HG02588 (cell line): ENCODE results near the gene ADCY4.

ENCODE experiments used
- ATAC-seq: cut with Tn5 transposase; IDR thresholded peaks from one replicate; pipeline ENCODE4 v1.9.1; 2021; ENCODE audit warnings: mild to moderate bottlenecking, moderate library complexity; ENCODE audit not compliant: unreplicated experiment

ADCY4 gene

DNA sequence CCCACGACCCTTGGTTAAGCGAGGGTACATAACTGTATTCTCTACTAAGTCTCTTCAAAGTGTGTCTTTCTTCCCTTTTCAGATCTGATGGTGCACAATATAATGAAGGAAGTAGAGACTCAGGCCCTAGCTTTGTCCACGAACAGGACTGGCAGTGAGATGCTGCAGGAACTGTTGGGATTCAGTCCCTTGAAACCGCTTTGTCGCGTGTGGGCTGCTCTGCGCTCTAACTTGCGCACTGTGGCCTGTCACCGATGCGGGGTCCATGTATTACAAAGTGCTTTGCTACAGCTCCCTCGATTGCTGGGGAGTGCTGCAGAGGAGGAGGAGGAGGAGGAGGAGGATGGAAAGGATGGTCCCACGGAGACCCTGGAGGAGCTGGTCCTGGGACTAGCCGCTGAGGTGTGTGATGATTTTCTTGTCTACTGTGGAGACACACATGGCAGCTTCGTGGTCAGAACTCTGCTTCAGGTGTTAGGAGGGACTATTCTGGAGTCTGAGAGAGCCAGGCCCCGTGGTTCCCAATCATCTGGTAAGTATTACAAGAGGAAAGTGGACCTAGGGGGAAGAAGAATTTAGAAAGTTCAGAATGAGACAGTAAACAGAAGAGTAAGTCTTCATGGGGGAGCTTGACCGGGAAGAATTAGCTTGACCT is 34.4 kb downstream of the ADCY4 start:
- ATAC-seq = no peak

DNA sequence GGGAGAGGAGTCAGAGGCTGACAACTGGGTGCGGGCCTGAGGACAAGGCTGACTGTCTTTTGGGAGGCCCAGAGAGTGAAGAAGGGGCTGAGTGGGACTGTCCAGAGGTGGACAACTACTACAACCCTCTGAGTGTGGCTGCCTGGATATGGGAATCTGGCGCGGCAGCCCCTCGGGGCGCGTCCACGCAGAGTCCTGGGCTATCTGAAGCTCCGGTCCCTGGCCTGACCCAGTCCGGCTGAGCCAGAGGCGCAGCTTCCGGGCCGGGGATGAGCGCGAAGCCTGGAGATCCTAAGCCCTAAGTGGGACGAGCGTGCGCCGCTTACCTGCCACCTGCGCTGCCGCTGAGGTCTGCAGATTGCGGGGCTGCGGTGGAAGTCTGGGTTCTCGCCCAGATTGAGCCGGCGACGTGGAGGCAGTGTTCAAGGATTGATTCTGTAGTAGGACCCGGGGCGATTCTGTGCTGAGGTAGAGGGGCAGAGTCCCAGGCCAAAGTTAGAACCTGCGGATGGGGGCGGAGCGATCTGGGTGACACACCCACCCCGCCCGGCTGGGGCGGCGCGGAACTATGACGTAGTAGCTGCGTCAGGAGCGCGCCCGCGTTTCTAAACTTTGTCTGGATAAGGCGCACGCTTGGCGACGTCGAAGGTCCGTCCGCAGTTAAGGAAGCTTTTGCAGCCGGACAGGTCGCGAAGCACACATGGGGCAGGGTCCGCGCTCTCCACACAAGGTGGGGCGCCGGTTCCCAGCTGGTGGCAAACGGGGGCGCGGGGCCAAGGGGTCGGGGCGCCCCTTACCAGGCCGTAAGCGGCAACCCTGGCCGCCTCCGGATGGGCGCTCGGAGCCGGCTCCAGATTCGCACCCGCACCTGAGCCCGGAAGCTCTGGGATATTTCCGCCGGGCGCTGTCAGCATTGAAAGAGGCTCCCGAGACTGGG is 35.3 kb downstream of the ADCY4 start, which contains the start of the genes DHRS1 and NOP9:
Gene DHRS1 (minus strand): TSS at position 526 of the 937 bp plus-strand sequence. CDS start 674 bp downstream, outside the sequence.
Gene NOP9 (plus strand): TSS at position 596 of the 937 bp plus-strand sequence. CDS start 105 bp downstream, at position 701.
- ATAC-seq = peak; percentile 59

DNA sequence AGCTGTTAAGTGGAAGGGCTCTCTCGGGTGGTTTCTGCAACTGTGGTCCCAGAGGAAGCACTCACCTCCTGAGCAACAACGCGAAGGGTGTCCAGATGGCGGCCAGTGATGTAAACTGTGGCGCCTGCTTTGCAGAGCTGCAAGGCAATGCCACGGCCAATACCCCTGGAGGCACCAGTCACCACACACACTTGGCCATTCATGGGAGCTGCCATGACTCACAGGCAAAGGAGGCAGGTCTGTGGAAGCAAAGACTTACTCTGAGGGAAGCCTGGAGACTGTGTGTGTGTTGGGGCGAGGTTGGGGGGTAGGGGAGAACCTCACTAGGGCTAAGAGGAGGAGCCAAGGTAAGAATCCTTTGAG is 36.0 kb downstream of the ADCY4 start:
- no peak for ATAC-seq

GRCh38 chr14:24297190-24297964 is 37.5 kb downstream of the ADCY4 start:
- ATAC-seq = peak; percentile 10

DNA sequence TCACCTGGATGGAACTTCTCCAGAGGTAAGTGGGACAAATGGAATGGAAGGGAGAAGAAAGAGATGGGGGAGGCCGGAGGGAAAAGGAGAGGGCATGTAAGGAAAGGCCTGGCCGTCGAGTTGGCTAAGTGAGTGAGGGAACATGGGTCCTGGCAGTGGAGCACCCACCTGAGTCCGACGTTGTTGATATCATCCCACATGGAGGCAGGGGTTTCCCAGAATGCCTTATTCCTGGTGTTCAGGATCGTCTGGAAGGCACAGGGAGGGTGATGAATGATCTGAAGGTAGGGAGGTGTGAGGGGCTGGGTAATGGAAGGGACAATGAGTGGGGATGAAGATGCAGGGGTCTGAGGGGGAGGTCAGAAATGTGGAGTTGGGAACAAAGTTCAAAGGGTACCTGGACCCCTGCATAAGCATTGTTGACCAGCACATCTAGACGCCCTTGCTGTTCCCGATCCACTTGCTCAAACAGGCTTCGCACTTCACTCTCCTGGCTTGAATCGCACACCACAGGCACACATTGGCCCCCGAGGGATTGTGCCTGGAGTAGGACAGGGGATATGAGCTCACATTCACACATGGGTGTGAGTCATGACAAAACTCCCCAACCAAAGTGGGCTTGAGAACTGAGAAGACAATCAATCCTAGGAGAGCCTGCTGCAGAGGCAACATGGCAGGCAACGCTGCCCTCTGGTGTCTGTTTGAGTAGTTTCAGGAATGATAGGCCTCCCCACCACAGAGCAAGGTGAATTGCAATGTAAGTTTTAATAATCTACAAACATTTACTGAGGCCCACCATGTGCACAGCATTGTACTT is 38.3 kb downstream of the ADCY4 start:
- ATAC-seq = peak; percentile 39

GRCh38 chr14:24293525-24293924 is 41.3 kb downstream of the ADCY4 start:
- no peak for ATAC-seq

DNA sequence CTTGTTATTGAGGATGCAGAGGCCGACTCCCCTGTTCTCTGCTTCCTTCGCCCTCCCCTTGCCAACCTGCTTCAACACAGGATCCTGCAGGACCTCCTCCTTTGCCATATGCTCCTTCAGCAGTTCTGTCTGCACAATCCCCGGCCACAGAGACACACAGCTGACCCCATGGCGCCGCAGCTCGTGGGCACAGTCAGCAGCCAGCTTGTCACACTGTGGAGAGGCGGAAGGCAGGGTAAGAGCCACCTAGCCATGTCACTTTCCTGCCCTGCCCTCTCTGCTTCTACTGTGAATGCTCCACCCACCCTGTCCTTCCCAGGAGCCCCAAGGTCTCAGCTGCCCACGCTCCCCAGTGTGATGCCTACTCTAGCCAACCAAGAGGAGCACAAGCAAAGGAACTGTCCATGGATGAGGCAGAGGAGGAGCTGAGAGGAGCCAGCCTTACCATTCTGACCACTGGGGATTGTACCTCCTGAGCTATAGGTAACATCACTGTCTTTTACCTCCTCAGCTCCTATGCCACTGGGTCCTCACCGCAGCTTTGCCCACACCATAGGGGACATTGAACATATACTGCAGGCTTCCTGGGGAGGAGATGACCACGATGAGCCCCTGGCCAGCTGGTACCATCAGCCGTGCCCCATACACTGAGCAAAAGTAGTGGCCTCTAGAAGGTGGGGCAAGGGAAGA is 42.6 kb downstream of the ADCY4 start:
- no peak for ATAC-seq

GRCh38 chr14:24291446-24292117 is 43.3 kb downstream of the ADCY4 start:
- ATAC-seq = no peak

DNA sequence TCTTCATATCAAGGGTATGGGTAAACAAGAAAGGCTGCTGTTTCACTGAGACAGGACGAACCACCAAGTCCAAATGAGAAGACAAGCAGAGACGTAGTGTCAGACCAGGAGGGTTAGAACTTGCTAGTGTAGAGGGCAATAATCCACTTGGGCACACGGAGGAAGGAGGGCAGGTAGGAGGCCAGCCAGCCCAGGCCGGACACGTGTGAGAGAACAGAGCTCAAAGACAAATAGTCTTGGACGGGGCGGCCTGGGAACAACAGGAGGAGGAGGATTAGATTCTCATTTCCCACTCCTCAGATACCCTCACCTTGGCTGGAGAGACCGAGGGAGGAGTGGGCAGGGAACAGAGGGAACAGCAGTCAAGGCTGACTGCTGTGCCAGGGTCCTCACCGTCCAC is 44.1 kb downstream of the ADCY4 start:
- ATAC-seq = no peak

DNA sequence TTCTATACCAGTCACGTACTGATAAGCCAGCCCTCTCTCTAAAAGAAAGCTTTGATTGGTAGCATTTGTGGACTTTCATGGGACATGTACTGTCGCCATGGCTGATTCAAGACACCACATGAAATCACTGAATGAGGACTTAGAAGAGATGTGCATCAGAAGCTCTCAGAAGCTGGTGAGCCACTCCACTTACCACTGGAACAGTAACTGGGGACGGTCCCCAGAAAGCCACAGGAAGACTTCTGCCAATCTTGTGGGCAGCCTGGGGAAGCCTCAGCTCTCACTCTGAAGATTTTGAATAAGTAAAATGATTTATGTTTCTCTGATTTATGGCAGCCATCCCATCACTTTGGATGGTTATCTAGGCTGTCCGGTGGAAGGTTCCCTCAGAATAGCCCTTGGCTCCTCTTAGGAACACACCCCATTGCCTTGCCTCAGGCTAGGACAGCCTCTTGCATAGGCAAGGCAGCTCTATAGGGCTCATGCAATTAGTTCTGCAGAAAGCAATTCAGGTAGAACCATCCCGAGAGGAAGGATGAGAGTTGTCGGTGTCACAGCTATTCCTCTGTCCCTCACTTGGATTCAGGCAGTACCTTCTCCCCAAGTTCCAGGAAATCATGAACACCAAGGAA is 45.1 kb downstream of the ADCY4 start:
- ATAC-seq = peak; percentile 67

DNA sequence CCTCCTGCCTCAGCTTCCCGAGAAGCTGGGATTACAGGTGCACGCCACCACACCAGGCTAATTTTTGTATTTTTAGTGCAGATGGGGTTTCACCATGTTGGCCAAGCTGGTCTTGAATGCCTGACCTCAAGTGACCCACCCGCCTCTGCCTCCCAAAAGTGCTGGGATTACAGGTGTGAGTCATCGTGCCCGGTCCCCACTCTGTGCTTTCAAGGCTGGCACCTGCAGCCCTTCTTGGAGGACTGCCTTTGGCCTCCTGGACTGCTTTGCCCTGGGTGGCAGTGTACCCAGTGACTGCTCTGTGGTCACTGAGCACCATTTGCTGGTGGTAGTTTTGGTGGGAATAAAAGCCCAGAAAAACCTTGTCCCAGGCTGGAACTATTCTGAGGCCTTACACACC is 47.9 kb downstream of the ADCY4 start:
- ATAC-seq = no peak

GRCh38 chr14:24285351-24285750 is 49.5 kb downstream of the ADCY4 start:
- no peak for ATAC-seq

DNA sequence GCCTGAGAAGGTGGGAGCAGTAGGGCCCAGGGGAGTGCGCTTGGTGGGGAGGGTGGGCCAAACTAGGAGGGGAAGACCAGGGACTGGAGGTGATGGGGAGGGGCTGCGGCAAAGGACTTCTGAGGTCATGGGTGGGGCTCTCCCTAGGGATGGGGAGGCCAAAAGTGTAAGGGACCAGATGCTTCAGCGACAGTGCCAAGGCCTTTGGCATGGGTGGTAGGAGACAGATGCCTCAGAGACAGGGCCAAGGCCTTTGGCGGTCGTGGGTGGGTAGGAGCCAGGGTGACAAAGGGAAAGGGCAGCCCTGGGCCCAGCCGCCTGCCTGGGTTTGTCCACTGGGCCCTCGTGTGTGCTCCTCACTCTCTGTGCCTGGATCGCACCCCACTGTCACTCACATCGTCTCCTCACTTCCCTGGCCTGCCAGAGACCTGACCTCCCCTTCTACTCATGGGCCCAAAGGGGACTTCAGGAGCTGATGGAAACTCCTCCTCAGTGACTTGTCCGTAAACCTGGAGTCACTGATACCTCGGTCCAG is 50.3 kb downstream of the ADCY4 start:
- no peak for ATAC-seq

DNA sequence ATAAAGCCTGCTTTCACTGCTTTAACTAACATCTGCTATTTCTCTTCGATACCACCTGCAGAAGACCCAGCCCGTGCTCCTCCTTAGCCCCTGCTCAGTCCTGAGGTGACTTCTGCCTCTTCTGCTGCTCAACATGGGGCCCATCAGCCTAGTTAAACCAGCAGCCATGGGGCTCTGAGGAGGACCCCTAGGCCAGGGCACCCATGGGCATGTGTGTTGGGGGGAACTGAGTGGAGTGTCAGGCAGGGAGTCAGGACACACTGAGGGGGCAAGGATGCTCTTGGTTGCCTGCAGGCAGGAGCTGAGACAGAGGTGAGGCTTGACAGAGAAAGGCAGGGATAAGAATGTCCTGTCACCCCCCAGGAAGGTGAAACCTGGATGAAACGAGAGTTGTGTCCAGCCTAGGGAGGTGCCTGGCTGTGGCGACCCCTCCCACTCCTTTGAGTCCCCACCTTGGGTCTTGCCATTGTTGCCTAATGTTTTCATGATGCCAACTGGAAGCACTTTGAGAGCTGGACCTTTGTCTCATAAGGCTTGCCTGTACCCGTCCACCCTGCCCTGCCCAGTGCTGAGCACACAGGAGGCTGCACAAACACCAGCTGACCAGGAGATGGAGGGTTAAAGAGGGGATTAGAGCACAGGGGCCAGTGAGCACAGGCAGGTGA is 50.9 kb downstream of the ADCY4 start:
- ATAC-seq = no peak

- no peak for ATAC-seq
Measured at GRCh38 chr14:24282736-24283135, 52.1 kb downstream of the ADCY4 start.

DNA sequence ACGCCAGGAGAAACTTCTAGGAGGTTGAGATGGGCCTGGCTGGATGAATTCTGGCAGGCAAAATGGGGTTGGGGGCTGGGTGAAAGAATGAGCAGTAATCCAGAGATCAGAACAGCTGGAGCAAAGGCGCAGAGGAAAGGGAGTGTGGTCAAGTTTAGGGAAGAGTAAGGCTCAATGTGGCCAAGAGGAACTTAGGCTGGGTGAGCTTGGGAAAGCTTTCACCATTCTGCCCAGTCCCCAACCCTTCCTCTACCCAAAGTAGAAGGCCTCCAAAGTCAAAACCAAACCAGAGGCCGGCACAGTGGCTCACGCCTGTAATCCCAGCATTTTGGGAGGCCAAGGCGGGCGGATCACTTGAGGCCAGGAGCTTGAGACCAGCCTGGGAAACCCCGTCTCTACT is 53.2 kb downstream of the ADCY4 start:
- no peak for ATAC-seq

DNA sequence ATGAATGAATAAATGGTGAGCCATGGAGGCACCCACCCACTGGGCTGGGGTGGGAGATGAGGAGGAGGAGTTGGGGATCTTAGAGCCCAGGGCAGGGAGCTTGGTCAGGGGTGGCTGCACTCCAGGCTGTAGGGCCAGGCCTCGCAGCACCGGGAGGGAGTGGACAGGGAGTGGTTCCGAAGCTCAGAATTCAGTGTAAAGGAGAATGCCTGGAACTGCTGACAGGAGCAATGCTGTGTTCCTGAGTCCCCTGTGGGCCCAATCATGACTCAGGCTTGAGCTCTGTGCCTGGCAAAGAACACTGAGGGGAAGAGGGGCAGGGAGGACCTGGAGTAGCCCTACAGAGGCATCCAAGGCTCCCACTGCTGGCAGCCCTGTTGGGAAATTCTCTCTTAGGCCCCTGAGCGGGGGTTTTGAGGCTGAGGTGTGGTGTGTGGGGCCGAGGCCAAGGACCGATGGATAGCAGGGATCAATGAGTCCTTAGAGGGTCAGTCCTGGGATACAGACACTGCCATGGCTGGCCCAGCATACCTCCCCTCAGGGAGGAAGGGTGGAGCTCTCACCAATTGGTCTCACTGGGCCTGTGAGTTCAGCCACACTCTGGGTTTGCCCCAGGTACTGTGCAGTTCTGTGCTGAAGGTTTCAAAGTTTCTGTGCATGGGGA is 53.9 kb downstream of the ADCY4 start:
- no peak for ATAC-seq
